Left colon (tissue), 2 donors: Measurements from ENCODE around the gene ANKRD61. TPM values are rescaled to one million over a fixed set of nuclear protein-coding genes. Genes with fewer than 3 reads are reported as not detected.

Source experiments
- total RNA-seq, 2 donors: library from RNA; stranded (reverse); fragmentation: NEBNext Ultra II Directional; extraction: Animal tissue kit (Norgen Biotek cat#: 25700); gene quantifications; one replicate each; pipeline ENCODE4 v1.2.1, GENCODE V29; 2021
- donor health status: DM: no; HTN: no; CAD: no.
- donor health status: DM: yes; HTN: yes; CAD: no.

The ANKRD61 gene
- total RNA-seq, 2 donors from 2014 or later = not detected

Other genes with a start within 250 kb of the ANKRD61 start
- gene RNF216, start 249.7 kb upstream of the ANKRD61 start, total RNA-seq = 10 to 100 TPM; 18.9 TPM
- gene OCM, start 150.6 kb upstream of the ANKRD61 start, total RNA-seq = not detected
- 10 to 100 TPM; 55.1 to 81.0 TPM for gene CCZ1, start 132.6 kb upstream of the ANKRD61 start, total RNA-seq
- not detected for gene RSPH10B, start 60.7 kb upstream of the ANKRD61 start, total RNA-seq
- 10 to 100 TPM; 10.6 to 10.7 TPM for gene PMS2, start 22.3 kb upstream of the ANKRD61 start, total RNA-seq
- 10 to 100 TPM; 41.1 to 49.8 TPM for gene AIMP2, start 22.1 kb upstream of the ANKRD61 start, total RNA-seq
- 100 to 1,000 TPM in 1 of 2 donors, 10 to 100 TPM in 1; 99.1 to 117 TPM for gene EIF2AK1, start 27.8 kb downstream of the ANKRD61 start, total RNA-seq
- gene USP42, start 73.6 kb downstream of the ANKRD61 start, total RNA-seq = 10 to 100 TPM in 1 of 2 donors, 1 to 10 TPM in 1; 9.9 to 11.6 TPM
- gene CYTH3, start 241.2 kb downstream of the ANKRD61 start, total RNA-seq = 10 to 100 TPM; 12.8 to 13.2 TPM